Fibroblast of peridontal ligament (primary cell): ENCODE results near the gene SOX5.
"Not testable (repeated sequence)": the region's sequence is repeated elsewhere in the genome, so short reads cannot be mapped to it uniquely, and the experiment has no call there.

Experiments used
- DNase-seq: peaks from one replicate; pipeline ENCODE4 v3.0.0-alpha.2; 2010; ENCODE audit errors: extremely low read depth

Gene SOX5

DNA sequence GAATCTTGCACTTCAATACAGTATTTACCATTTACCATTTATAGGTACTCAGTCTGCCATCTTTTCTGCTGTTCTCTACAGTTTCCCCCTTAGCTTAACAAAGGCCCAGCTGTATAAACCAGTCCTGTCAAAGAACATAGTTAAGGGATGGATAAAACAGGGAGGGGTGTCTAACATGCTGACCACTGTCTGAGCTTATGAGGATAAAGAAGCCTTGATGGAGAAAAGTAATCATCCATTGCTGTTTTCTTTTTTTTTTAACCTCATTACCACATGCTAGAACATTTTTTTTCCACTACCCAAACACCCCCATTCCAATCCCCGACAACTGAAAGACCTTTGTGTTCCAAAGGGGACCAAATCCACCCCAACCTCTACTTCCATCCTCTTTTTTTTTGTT lies 39.9 kb downstream of the SOX5 start:
- no peak for DNase-seq

DNA sequence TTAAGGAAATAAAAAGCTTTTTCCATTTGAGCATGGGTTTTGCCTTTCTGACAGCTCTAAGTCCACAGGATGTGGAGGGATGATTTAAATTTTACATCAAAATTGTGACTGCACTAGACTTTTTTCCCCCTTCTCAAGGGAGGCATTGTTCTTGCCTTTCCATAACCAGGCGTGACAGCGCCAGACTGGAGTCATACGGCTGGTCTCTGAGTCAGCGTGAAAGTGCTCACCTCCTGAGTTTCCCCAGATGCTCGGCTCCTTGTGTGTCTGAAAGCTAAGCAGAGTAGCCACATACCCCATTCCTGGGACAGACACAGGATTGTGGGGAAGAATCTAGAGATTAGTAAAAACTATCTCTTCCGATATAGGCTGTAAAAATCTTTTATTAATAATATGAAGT lies 43.1 kb downstream of the SOX5 start:
- DNase-seq: no peak

DNA sequence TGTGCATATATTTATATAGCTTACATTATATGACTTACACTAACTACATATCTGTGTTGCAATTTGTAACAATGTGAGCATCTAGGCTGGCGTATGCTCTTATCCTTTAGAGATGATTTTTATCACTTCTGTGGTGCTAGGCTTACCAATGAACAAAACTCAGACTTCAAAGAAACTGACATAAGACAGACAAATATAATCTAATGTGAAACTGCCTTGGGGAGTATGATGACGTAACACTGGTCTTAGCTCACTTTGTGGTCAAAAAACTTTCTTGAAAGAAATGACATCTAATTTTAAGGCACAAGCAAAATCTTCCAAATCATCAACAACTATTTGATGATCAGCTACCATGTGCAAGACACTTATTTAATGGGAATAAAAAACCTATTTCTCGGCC lies 50.0 kb downstream of the SOX5 start:
- DNase-seq: peak; percentile 6

DNA sequence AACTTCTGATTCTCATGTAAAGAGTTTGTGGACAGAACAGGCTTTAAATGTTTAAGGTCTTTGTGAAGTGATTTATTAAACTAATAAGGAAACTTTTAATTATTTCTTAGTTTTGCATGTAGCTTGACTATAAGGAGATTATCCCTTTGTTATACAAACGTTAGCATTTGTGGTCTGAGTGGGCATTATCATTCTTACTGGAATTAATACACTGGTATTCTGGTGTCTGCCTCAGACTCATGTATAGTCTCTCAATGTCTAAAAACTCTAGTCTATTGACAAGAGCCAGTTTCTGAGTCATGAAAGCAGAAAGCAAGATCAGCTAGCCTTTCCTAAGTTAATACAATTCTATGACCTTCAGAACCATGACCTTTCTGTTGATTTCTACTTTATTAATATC lies 51.3 kb downstream of the SOX5 start:
- no peak for DNase-seq

DNA sequence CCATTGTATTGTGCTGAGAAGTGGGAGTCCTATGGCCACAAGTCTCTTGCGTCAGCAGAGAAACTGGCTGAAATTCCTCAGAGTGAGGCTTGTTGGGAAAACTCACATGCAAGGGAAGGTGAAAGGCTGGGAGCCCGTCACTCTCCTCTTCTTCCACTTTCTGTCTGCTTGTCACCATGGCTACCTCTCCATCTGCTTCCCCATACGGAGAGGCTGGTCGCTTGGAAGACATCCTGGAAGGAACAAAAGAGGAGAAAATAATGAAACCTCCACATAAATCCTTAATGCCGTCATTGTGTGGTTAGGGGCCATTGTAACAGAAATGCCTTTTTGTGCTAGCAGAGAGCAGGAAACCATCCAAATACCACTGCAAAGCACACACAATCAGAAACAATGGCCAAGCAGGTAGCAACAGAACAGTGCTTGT lies 53.7 kb downstream of the SOX5 start:
- no peak for DNase-seq

DNA sequence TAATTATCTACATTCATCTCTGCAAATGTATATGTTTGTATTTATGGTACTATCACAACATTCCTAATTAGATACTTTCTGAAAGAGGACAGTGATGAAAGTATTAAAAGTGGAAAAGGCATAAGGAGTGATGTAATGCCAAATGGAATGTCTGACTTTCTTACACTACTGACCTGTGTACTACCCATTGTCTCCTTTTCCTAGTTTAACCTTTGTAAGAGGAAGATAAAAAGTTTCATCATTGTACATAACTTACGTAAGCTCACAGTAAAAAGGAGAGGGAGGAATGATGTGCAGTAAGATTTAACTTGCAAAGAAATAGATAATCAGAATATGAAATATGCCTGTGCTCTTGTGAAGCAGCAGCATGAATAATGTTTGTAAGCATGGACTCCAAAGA lies 55.9 kb downstream of the SOX5 start:
- DNase-seq: no peak

DNA sequence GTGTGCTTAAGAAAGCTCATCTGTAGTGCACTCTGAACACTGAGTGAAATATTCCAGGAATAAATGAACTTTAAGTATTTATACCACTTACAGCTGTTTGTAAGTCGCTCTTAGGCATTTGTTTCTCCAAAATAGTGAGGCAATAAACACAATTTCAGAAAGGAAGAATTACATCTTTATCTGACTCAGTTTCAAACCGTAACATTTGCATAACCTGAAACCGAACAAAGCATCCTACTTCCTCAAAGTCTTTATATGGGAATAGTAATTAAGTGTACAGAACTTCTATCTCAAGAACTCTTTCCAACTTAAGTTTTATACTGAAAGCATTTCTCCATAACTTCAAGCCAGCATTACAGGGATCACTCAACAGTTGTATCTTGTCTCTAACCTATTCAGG lies 58.4 kb downstream of the SOX5 start:
- DNase-seq: no peak

DNA sequence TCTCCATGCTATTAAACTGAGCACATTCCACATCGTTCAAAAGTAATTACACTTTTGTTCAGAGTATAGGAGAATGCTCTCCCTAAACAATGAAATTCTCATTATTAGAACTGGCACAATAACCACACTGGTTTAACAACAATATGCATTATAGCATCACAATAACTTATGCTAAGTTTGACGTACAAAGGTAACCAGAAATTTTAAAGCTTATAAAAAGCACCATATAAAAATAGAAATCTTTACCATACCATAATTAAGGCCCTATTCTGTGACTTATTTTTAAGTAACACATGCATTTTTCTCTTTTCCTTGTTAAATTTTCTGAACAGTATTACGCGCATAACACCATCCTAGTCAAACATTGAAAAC lies 60.4 kb downstream of the SOX5 start:
- DNase-seq: no peak

DNA sequence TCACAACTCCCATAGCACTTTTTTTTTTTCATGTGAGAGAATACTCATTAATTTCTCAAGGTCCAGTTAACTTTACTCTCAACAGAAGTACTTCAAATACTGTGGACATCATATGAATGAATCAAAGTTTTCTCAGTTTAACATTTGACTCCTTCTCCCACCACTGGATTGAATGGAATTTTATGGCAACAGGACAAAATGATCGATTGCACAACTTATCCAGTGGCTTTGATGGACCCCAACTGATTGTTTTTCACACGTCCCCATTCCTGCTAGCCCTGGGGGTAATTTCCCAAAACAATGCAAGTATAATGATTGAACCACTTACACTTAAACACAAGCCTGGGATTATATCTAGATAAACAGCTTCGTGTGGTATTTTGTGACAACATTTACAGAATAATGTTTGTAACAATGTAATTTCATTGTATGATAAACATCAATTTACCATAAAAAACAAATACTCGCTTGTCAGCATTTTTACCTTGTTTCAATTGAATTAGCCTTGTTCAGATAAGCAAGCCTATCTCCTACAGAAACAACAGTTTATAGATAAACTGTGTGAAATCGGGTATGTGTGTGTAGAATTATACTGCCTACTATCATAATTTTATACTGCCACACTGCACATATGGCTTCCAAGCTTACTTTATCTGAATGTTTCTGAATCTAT lies 60.9 kb downstream of the SOX5 start:
- DNase-seq: no peak

DNA sequence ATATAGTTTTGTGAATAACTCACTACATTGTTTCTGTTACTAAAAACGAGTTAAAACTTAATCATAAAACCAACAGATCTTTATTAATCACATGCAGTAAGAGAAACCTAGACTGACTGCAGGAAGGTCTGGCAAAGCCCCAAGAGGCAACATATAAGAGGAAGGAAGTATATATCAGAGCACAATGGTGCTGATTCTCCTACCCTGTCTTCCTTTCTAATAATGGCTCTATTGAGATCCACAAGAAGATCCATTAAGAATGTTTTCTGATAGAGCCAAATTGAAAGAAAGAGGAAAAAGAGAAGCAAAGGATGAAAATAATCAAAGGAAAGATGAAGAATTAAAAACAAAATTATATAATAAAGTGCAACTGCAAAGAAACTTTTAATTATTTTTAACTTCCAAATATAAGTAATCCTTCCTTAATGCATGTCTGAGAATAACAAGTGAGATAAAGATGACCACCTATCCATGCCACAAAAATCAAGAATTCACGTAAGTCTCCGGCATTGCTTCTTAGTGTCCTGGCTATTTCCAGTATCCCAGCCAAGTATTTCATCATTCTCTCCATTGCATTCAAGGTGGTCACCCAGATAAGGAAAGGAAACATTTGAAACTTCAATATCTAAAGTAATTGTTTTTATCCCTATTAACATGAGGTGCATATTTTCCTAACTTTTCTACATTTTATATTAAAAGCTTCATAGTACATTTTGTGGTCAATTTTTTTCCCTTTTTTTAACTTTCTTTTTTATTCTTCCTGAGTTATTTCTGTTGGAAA lies 62.2 kb downstream of the SOX5 start:
- DNase-seq: no peak

DNA sequence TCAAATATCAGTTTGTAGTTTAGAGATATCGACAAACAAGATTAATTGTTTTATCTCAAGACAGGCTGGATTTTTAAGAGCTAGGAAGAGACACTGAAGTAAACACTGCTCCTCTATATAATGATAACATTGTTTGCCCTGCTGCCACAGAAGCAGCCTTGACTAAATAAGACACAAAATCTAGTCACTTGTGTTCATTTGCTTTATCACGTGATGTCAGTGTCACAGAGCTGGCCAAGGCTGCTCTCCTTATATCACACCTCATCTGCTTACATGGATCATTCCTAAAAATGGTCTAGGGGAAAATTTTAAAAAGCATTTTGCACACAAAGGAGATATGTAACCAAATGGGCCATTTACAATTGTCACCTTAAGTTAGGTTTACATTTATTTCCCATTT lies 64.1 kb downstream of the SOX5 start:
- DNase-seq: no peak

DNA sequence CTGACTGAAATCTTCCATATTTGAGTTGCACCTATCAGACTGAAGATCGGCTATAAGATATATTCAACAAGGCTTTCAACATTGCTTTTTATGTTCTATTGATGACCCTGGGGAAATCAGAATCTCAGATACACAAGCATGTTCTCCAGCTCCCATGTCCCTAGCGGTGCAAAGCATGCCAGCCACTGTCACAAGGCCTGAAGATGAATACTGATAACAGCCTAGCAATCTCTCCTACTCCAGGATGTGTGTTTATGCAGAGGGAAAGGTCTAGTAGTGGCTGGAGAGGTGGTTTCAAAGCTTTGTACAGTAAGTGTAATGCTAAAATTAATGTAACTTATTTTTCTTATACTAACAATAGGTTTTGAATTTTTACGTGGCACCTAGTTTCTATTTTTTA lies 64.6 kb downstream of the SOX5 start:
- no peak for DNase-seq

DNA sequence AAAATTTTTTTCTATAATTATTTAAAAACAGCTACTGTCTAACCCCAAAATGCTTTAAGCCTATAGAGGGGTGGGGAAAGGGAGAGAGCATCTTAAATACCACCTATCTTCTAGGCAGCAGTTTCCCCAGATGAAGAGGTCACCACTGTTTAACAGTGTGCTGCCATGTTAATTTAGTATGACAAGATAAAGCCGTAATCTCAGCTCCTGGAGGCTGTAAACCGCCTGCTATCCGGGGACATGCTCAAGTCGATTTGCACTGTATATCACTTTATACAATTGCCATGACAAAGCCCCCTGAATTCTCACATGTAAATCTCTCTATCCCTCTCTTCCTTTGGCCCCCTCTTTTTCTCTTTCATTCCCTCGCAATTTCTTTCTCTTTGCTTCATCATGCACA lies 68.5 kb downstream of the SOX5 start:
- no peak for DNase-seq

DNA sequence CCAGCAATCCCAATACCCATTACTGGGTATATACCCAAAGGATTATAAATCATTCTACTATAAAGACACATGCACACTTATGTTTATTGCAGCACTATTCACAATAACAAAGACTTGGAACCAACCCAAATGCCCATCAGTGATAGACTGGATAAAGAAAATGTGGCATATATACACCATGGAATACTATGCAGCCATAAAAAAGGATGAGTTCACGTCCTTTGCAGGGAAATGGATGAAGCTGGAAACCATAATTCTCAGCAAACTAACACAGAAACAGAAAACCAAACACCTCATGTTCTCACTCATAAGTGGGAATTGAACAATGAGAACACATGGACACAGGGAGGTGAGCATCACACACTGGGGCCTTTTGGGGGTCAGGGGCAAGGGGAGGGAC lies 72.9 kb downstream of the SOX5 start:
- DNase-seq: not testable (repeated sequence)

DNA sequence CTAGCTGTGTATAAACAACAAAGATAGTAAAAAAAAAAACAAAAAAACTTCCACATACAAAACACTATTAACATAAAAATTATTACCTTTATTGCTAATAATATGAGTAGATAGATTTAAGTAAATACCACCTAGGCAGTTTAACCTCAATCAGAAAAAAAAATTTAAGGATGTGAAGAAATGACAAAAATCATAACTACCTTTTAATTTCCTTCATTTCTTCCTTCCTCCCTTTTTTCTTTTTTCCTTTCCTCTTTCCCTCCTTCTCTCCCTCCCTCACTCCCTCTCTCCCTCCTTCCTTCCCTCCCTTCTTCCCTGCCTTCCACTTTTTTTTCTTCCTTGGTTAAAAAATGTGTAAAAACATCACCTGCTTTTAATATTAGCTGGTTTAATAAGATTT lies 81.7 kb downstream of the SOX5 start:
- DNase-seq: no peak

DNA sequence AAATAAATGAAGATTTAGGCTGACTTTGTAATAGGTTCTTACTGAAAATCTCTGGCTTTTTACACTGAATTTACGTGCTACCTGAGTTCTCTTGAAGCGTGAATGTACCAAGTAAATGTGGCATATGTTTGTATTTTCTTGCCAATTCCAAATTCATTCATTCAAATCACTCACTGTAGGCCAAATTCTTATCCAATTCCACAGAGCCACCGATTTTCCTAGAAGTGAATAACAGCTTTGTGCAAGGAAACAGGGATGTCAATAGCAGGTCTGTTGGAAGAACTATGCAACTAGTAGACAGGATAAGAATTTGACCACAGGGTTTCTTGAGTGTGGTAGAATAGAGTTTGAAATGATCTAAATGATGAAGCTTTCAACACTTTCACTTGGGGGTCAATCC lies 86.8 kb downstream of the SOX5 start:
- DNase-seq: no peak

DNA sequence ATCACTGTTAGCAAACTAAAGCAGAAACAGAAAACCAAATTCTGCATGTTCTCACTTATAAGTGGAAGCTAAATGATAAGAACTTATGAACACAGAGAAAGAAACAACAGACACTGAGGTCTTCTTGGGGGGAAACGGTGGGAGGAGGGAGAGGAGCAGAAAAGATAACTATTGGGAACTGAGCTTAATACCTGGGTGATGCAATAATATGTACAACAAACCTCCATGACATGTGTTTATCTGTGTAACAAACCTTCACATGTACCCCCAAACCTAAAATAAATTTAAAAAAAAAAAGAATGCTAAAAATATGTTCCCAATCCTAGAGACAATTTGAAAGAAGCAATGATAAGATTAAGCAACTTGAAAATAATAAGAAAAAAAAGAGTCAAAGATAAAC lies 89.5 kb downstream of the SOX5 start:
- DNase-seq: no peak

DNA sequence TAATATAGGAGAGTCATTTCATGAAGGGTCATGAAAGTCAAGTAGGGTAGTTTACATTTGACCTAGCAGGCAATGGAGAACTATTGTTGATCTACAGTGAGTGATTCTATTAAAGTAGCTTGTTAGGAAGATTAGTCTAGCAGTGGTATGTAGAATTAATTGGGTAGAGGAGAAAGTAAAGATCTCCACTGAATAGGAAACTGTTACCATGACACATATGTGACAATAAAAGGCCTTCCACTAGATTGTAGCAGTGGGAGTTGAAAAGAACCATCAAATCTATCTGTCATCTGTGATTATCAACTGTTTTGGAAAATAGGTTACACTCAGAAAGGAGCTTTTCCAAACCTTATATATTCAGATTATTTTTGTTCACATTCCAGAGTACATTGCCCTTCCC lies 92.3 kb downstream of the SOX5 start:
- DNase-seq: no peak

DNA sequence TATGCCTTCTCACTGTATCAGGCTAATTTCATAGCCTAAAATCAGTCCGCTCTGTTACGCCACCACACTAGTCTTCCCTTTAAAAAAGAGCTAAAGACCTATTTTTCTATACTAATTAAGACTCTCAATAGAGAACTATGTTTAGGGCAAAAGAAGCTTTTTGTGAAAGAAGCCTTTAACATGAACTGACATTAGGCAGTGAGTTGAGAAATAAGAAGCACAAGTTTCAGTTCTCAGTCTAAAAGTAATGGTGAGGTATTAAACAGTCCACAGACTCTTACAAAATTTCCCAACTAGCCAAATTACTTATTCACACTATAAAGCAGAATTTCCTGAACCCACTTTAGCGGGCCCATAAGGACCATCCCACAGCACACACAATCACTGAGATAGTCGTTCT lies 93.7 kb downstream of the SOX5 start:
- no peak for DNase-seq

DNA sequence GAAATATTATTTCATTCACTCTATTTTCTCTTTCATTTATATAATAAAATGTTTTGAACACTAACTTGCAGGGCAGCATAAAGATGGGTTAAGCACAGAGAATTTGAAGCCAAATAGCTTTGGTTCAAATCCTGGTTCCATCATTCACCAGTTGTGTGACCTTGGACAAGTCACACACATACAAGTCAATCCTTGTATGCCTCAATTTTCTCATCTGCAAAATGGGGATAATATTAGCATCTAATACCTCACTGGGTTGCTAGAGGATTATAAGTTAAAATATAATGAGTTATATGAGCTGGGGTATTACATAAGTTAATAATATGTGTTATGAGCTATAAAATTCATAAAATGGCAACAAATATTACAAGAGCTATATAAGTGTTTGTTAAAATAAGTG lies 94.9 kb downstream of the SOX5 start:
- DNase-seq: no peak

DNA sequence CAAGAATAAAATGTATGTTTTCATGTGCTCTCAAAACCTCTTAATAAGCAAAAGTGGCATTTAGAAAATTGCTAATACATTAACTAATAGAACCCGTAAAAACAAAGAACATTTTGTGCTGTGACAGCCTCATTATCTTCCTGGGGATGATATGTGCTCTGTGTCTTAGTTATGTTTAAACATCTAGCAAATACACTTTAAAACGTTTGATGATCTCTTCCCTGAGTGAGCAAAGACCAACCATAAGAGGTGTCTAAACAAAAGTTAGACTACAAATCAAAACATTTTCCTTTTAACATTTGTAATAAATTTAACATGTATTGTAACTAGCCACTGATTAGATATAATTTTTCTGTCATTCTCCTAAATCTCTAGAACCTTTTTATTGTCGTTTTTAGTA lies 95.8 kb downstream of the SOX5 start:
- DNase-seq: no peak

DNA sequence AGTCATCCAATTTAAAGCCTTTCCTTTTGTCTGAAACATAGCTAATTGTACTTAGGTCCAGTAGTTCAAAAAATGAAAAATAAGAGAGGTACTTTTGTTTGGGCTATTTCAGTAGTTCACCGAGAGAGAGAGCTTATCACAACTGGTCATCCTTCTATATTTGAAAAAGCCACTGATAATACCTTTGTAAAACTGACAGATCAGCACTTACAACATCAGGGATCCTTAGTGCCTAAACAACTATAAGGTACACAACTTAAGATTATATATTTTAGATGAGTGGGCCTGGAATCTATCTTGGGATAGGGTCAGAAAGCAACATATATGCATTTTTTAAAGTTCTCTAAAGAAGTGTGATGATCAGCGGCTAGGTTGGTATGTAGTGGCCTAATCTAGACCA lies 97.9 kb downstream of the SOX5 start:
- no peak for DNase-seq

DNA sequence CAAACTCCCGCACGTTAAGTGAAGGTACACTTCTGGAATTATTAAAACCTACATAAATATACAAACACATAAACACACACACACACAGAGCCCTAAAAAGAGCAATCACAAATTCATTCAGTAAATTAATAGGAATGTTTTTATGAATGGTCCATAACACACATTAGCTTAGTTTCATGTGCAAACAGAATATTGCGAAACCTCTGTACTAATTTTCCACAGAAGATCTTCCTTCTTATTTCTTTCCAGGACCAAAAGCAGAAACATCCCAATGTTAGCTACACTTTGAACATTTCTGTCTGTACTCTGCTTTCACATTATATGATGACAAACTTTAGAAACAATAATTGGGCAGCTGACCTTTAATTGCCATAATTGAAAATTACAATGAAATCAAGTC lies 101.6 kb downstream of the SOX5 start:
- DNase-seq: no peak

DNA sequence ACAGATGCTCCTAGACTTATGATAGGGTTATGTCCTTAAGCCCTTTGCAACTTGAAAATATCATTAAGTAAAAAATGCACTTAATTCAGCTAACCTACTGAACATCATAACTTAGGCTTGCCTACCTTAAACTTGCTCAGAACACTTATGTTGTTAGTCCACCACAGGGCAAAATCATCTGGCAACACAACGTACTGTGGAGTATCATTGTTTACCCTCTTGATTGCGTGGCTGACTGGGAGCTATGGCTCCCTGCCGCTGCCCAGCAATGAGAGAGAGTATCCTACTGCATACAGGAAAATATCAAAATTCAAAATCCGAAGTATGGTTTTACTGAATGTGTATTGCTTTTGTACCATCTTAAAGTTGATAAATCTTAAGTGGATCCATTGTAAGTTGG lies 105.5 kb downstream of the SOX5 start:
- DNase-seq: no peak
